AG04450 (cell line): Measurements from ENCODE around the gene SAP30BP. TPM values are rescaled to one million over a fixed set of nuclear protein-coding genes. Genes with fewer than 3 reads are reported as not detected.
A peak's percentile ranks its signal among the peaks of the same experiment; 100 is the strongest.

Experiments used
- CTCF ChIA-PET: fragments of 300-600, 350-600 bp; formaldehyde crosslinking; extraction: SDS; loops from one replicate; lab custom pipeline; 2022; ENCODE audit warnings: antibody characterized with exemption, inconsistent platforms; lab: Charles Lee
- POLR2A ChIA-PET: fragments of 350-600 bp; formaldehyde crosslinking; extraction: SDS; loops from one replicate; lab custom pipeline; 2021; ENCODE audit warnings: antibody characterized with exemption, inconsistent platforms; lab: Yijun Ruan, JAX
- DNase-seq: peaks from one replicate; pipeline ENCODE4 v3.0.0-alpha.2; 2011; ENCODE audit warnings: low read depth, low spot score
- H3K27ac ChIP-seq: one replicate; pipeline ENCODE4 v1.5.1; 2012; ENCODE audit warnings: low read depth, low read length, control low read depth
- H3K27me3 ChIP-seq: one replicate; pipeline ENCODE4 v1.6.0; 2012; ENCODE audit warnings: low read length; ENCODE audit not compliant: control insufficient read depth, insufficient read depth
- H3K4me3 ChIP-seq: 2 replicates; pipeline ENCODE4 v1.5.1; 2011; ENCODE audit warnings: mild to moderate bottlenecking, low read depth, low read length, control low read depth
- H3K9me3 ChIP-seq: 2 replicates; pipeline ENCODE4 v1.5.1; 2012; ENCODE audit warnings: low read length; ENCODE audit not compliant: control insufficient read depth, insufficient read depth
- polyA plus RNA-seq: library from polyadenylated mRNA; depleted of rRNA; stranded (reverse); fragments of >200 nt; gene quantifications from 2 replicates; pipeline ENCODE4 v1.2.3, GENCODE V29; 2011
- TF ChIP-seq, protein P1 (sequence below): IDR thresholded peaks from 2 replicates; pipeline ENCODE4 v1.5.1; 2011; ENCODE audit warnings: low read depth, low read length, control low read depth, inconsistent platforms

Gene SAP30BP
- polyA plus RNA-seq, 1 experiment: 75.4 TPM

DNA sequence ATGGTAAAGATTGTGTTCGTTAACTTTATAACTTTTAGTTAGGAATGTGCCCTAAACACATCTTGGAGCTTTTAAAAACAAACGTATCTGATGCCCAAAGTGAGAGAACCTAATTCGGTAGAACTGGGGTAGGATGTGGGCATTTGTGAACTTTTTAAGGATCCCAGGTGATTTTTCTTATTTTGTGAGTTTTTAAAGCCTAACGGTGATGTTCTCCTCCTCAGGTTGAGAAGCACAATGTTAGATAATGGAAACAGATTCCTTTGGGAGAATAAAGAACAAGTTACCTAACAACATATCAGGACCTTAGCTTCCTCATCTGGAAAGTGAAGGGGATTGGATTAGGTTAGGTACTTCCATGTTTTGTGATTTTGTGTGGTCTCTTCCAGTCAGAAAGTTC, 687 bp downstream of the SAP30BP start:
- ChIA-PET POLR2A (interaction anchor here (1.1 kb wide), 1 partner anchor 112 kb away, joined by 3 read pairs; no protein-coding TSS in a partner anchor), CTCF (interaction anchor here (0.5 to 4.4 kb wide), 4 partner anchors 14 to 86 kb away, joined by 4 to 49 read pairs (median 6); no protein-coding TSS in a partner anchor)
- no peak for DNase-seq

GRCh38 chr17:75668489-75668888, 1.4 kb downstream of the SAP30BP start:
- H3K27ac ChIP-seq: no peak overlapping the region
- CTCF ChIA-PET: interaction anchor here (1.5 to 4.4 kb wide), 2 partner anchors 81 to 85 kb away, joined by 9 to 49 read pairs; no protein-coding TSS in a partner anchor
- TF ChIP-seq, protein P1, sequence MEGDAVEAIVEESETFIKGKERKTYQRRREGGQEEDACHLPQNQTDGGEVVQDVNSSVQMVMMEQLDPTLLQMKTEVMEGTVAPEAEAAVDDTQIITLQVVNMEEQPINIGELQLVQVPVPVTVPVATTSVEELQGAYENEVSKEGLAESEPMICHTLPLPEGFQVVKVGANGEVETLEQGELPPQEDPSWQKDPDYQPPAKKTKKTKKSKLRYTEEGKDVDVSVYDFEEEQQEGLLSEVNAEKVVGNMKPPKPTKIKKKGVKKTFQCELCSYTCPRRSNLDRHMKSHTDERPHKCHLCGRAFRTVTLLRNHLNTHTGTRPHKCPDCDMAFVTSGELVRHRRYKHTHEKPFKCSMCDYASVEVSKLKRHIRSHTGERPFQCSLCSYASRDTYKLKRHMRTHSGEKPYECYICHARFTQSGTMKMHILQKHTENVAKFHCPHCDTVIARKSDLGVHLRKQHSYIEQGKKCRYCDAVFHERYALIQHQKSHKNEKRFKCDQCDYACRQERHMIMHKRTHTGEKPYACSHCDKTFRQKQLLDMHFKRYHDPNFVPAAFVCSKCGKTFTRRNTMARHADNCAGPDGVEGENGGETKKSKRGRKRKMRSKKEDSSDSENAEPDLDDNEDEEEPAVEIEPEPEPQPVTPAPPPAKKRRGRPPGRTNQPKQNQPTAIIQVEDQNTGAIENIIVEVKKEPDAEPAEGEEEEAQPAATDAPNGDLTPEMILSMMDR: no peak
- no peaks in the 10 kb centered on the region for H3K27me3 ChIP-seq
- POLR2A ChIA-PET: interaction anchor here (1.1 kb wide), 1 partner anchor 112 kb away, joined by 3 read pairs; no protein-coding TSS in a partner anchor
- H3K4me3 ChIP-seq: peak overlapping the region; percentile 100
- no peak for DNase-seq
- H3K9me3 ChIP-seq: no peaks in the 10 kb centered on the region

More for the DNA sequence above, 687 bp downstream of the SAP30BP start:
- Histone ChIP-seq H3K4me3 (peak overlapping the region; percentile 100), H3K27me3 (no peaks in the 10 kb centered on the region), H3K27ac (peak overlapping the region; percentile 77), H3K9me3 (no peaks in the 10 kb centered on the region)
- TF ChIP-seq, protein P1: no peak

GRCh38 chr17:75670868-75671267, 3.7 kb downstream of the SAP30BP start:
- DNase-seq: no peak
- ChIA-PET POLR2A (no interaction called here), CTCF (interaction anchor here (1.2 to 8.0 kb wide), 3 partner anchors 37 to 78 kb away, joined by 3 to 214 read pairs (median 14); partner anchors contain the start of gene SMIM5)
- H3K9me3 ChIP-seq: no peaks in the 10 kb centered on the region
- H3K27ac ChIP-seq: no peak overlapping the region
- TF ChIP-seq, protein P1: no peak
- H3K4me3 ChIP-seq: no peak overlapping the region
- H3K27me3 ChIP-seq: no peaks in the 10 kb centered on the region

GRCh38 chr17:75672011-75672410, 4.9 kb downstream of the SAP30BP start:
- H3K9me3 ChIP-seq: no peaks in the 10 kb centered on the region
- CTCF ChIA-PET: interaction anchor here (0.6 to 8.0 kb wide), 4 partner anchors 8 to 77 kb away, joined by 3 to 214 read pairs (median 8); partner anchors contain the start of gene SMIM5
- no peak for DNase-seq
- no peaks in the 10 kb centered on the region for H3K27me3 ChIP-seq
- no peak overlapping the region for H3K4me3 ChIP-seq
- H3K27ac ChIP-seq: no peak overlapping the region
- POLR2A ChIA-PET: no interaction called here
- TF ChIP-seq, protein P1: no peak

- POLR2A ChIA-PET: no interaction called here
- no peak overlapping the region for H3K27ac ChIP-seq
- CTCF ChIA-PET: interaction anchor here (8.0 kb wide), 1 partner anchor 76 kb away, joined by 214 read pairs; no protein-coding TSS in a partner anchor
- H3K27me3 ChIP-seq: no peaks in the 10 kb centered on the region
- TF ChIP-seq, protein P1: no peak
- no peaks in the 10 kb centered on the region for H3K9me3 ChIP-seq
- no peak for DNase-seq
- H3K4me3 ChIP-seq: no peak overlapping the region
Measured at GRCh38 chr17:75673487-75673886, 6.3 kb downstream of the SAP30BP start.
